BE2C (cell line): ENCODE data around the gene FGF2.
A peak's percentile ranks its signal among the peaks of the same experiment; 100 is the strongest.
"Not testable (repeated sequence)": the region's sequence is repeated elsewhere in the genome, so short reads cannot be mapped to it uniquely, and the experiment has no call there.

Experiments used
- DNase-seq: peaks from one replicate; pipeline ENCODE4 v3.0.0-alpha.2; 2020
- H3K27me3 ChIP-seq: fragments of 250-450 bp; sonication (Bioruptor Pico); 2 replicates; pipeline ENCODE4 v1.5.1; 2020; ENCODE audit warnings: mild to moderate bottlenecking
- H3K36me3 ChIP-seq: fragments of 250-450 bp; sonication (Bioruptor Pico); 2 replicates; pipeline ENCODE4 v1.5.1; 2020; ENCODE audit warnings: mild to moderate bottlenecking
- H3K4me1 ChIP-seq: fragments of 250-450 bp; sonication (Bioruptor Pico); 2 replicates; pipeline ENCODE4 v1.5.1; 2020
- H3K4me3 ChIP-seq: 2 replicates; pipeline ENCODE4 v1.5.1; 2011; ENCODE audit warnings: low read depth, low read length
- H3K9me3 ChIP-seq: fragments of 250-450 bp; sonication (Bioruptor Pico); 2 replicates; pipeline ENCODE4 v1.5.1; 2020
- CTCF ChIP-seq: IDR thresholded peaks from 2 replicates; pipeline ENCODE4 v1.5.1; 2012; ENCODE audit warnings: mild to moderate bottlenecking, low read depth, low read length

FGF2 gene

GRCh38 chr4:122921971-122922876, 95.6 kb downstream of the FGF2 start, which contains the start of gene NUDT6:
TSS of gene NUDT6 (minus strand) at chr4:122922597. CDS start at chr4:122922572, 25 bp downstream.
- no peaks in the 10 kb centered on the region for H3K9me3 ChIP-seq
- no peak for TF ChIP-seq CTCF
- H3K36me3 ChIP-seq, result no peaks in the 10 kb centered on the region
- peak; percentile 65 for DNase-seq
- H3K4me3 ChIP-seq, result peak within 1 kb of the TSS; percentile 95
- no peaks in the 10 kb centered on the region for H3K27me3 ChIP-seq
- H3K4me1 ChIP-seq, result no peaks in the 10 kb centered on the region; the same call in 1 of the 2 replicates

DNA sequence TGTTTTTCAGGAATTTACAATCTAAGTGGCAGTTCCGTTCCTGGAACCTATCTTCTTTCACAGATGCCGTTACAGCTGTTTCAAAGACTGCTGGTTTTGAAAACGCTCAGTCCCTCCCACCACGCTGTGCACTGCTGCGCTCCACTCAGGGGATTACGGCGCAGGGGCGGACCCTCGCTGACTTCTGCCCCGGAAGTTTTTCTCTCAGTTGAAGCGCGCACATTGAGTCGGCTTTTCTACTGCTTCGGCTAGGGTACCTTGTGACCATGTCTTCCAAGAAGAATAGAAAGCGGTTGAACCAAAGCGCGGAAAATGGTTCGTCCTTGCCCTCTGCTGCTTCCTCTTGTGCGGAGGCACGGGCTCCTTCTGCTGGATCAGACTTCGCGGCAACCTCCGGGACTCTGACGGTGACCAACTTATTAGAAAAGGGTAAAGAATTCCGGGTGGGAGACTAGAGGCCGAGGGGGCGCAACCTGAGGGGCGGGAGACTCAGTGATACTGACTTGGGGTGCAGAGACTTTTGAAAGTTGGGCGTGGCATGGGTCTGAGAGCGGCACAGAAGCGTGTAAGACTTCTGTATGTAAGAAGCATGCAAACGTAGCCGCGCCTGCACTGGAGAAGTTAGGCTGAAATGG, 96.4 kb downstream of the FGF2 start:
- no peak for TF ChIP-seq CTCF
- peak; percentile 87 for DNase-seq
- peak overlapping the region; percentile 95 for H3K4me3 ChIP-seq
- peaks cover 5% of the 10 kb centered on the region; the same call in 1 of the 2 replicates for H3K36me3 ChIP-seq
- no peaks in the 10 kb centered on the region; the same call in 1 of the 2 replicates for H3K4me1 ChIP-seq
- H3K9me3 ChIP-seq, result no peaks in the 10 kb centered on the region
- no peaks in the 10 kb centered on the region for H3K27me3 ChIP-seq

GRCh38 chr4:122928930-122929329, 102.3 kb downstream of the FGF2 start:
- H3K36me3 ChIP-seq, result peaks cover 18% of the 10 kb centered on the region
- TF ChIP-seq CTCF, result no peak

DNA sequence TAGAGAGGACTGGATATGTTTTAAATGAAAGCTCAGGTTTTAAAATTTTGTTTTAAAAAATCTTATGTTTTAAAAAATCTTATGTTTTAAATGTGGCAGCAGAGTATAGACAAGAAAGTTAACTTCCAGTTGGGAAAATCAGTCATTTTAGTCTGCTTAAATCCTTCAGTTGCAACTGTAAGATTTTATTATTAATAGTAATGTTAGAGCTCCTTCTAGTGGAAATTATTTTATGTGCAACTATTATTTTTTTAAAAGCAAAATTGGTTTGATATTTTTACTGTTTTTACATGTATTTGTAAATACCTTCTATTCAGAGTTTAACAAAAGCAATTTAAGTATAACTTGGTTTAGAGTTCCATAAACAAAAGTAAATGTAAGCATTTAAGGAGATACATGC, 104.2 kb downstream of the FGF2 start:
- no peak for DNase-seq
- Histone ChIP-seq H3K9me3 (no peaks in the 10 kb centered on the region), H3K27me3 (no peaks in the 10 kb centered on the region), H3K4me3 (no peak overlapping the region), H3K4me1 (no peaks in the 10 kb centered on the region), H3K36me3 (peaks cover 30% of the 10 kb centered on the region)
- TF ChIP-seq CTCF, result no peak; the same call in 1 of the 2 replicates

More at GRCh38 chr4:122928930-122929329, 102.3 kb downstream of the FGF2 start:
- Histone ChIP-seq H3K27me3 (no peaks in the 10 kb centered on the region), H3K4me1 (no peaks in the 10 kb centered on the region; the same call in 1 of the 2 replicates), H3K4me3 (no peak overlapping the region), H3K9me3 (no peaks in the 10 kb centered on the region)
- no peak for DNase-seq

DNA sequence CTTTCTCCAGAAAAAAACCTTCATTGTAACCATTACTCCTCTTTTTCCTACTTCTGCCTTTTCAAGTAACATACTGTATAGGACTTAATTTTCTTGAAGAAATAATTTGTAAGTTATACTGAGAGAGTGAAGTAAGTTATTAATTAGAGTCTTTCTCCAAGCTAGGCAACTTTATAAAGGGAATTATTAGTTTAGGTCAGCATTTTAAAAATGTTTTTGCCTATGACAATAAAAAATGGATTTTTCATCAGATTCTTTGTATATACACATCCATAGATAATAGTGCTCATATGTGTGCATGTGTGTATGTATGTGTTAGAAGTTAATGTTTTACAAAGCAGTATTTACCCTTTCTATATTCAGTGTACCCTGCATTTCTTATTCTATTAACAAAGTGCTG, 106.1 kb downstream of the FGF2 start:
- no peak overlapping the region for H3K4me3 ChIP-seq
- no peaks in the 10 kb centered on the region for H3K4me1 ChIP-seq
- no peaks in the 10 kb centered on the region for H3K27me3 ChIP-seq
- DNase-seq, result no peak
- H3K9me3 ChIP-seq, result no peaks in the 10 kb centered on the region
- H3K36me3 ChIP-seq, result peaks cover 38% of the 10 kb centered on the region
- TF ChIP-seq CTCF, result no peak

GRCh38 chr4:122945136-122945535, 118.5 kb downstream of the FGF2 start:
- not testable (repeated sequence) for DNase-seq, H3K27me3 ChIP-seq, H3K4me1 ChIP-seq, H3K9me3 ChIP-seq, H3K4me3 ChIP-seq
- H3K36me3 ChIP-seq, result peaks cover 38% of the 10 kb centered on the region
